IMR-90 (cell line): ENCODE measurements around the gene CD8B. TPM values are rescaled to one million over a fixed set of nuclear protein-coding genes. Genes with fewer than 3 reads are reported as not detected.

ENCODE experiments used
- ATAC-seq: fragments of 200-7000 bp; cut with Tn5 transposase; 2 replicates; pipeline ENCODE4 v1.9.1; 2020; ENCODE audit warnings: low read depth, mild to moderate bottlenecking, moderate library complexity
- BruUV-seq: library from RNA; stranded (reverse); fragments of 400-500 nt; replicated peaks from 2 replicates; lab custom pipeline; 2021; lab: Mats Ljungman, UMichigan
- CTCF ChIA-PET: fragments of 300-600 bp; formaldehyde crosslinking; extraction: SDS; loops from one replicate; lab custom pipeline; 2021; ENCODE audit warnings: antibody characterized with exemption; lab: Yijun Ruan, JAX
- POLR2A ChIA-PET: fragments of 300-600 bp; sonication (Branson Sonifier 250); formaldehyde crosslinking; loops from one replicate; lab custom pipeline; 2022; ENCODE audit warnings: antibody characterized with exemption; ENCODE audit not compliant: unreplicated experiment; lab: Charles Lee
- DNase-seq: peaks from one replicate; pipeline ENCODE4 v3.0.0; 2013
- H2AFZ ChIP-seq: replicated peaks from 2 replicates; pipeline ENCODE3; 2013; ENCODE audit warnings: low read length, mild to moderate bottlenecking; ENCODE audit not compliant: poor library complexity
- H2AK5ac ChIP-seq: 2 replicates; pipeline ENCODE4 v1.6.1; 2013; ENCODE audit warnings: low read depth, low read length, inconsistent platforms
- H2AK9ac ChIP-seq: replicated peaks from 2 replicates; pipeline ENCODE3; 2013; ENCODE audit warnings: mild to moderate bottlenecking, low read depth, low read length, moderate library complexity; ENCODE audit not compliant: poor library complexity
- H2BK120ac ChIP-seq: 2 replicates; pipeline ENCODE4 v1.6.1; 2013; ENCODE audit warnings: low read depth, low read length, inconsistent platforms
- H2BK15ac ChIP-seq: 3 replicates; pipeline ENCODE4 v1.6.1; 2013; ENCODE audit warnings: low read depth, low read length, inconsistent platforms
- H2BK20ac ChIP-seq: 2 replicates; pipeline ENCODE4 v1.6.1; 2013; ENCODE audit warnings: low read depth, mild to moderate bottlenecking, inconsistent platforms, low read length, moderate library complexity
- H2BK5ac ChIP-seq: 2 replicates; pipeline ENCODE4 v1.6.1; 2013; ENCODE audit warnings: mild to moderate bottlenecking, low read depth, low read length, inconsistent platforms; ENCODE audit not compliant: poor library complexity, severe bottlenecking
- H3K14ac ChIP-seq: replicated peaks from 2 replicates; pipeline ENCODE4 v1.6.1; 2013; ENCODE audit warnings: low read depth, low read length, inconsistent platforms
- H3K18ac ChIP-seq: 2 replicates; pipeline ENCODE4 v1.6.1; 2013; ENCODE audit warnings: low read depth, low read length, control low read depth
- H3K23ac ChIP-seq: 2 replicates; pipeline ENCODE4 v1.6.1; 2013; ENCODE audit warnings: low read depth, low read length, inconsistent platforms
- H3K27ac ChIP-seq: 2 replicates; pipeline ENCODE4 v1.5.1; 2013; ENCODE audit warnings: mild to moderate bottlenecking, control low read depth, low read length; ENCODE audit not compliant: insufficient read depth
- H3K27me3 ChIP-seq: 2 replicates; pipeline ENCODE4 v1.6.1; 2013; ENCODE audit warnings: low read length; ENCODE audit not compliant: control insufficient read depth, insufficient read depth
- H3K36me3 ChIP-seq: 2 replicates; pipeline ENCODE4 v1.6.1; 2013; ENCODE audit warnings: low read length, mixed read lengths; ENCODE audit not compliant: control insufficient read depth, insufficient read depth
- H3K4ac ChIP-seq: 2 replicates; pipeline ENCODE4 v1.6.1; 2013; ENCODE audit warnings: low read depth, low read length, inconsistent platforms
- H3K4me1 ChIP-seq: 2 replicates; pipeline ENCODE4 v1.6.1; 2013; ENCODE audit warnings: low read length, mixed read lengths; ENCODE audit not compliant: control insufficient read depth, insufficient read depth
- H3K4me2 ChIP-seq: 2 replicates; pipeline ENCODE4 v1.6.1; 2013; ENCODE audit warnings: low read depth, mild to moderate bottlenecking, control low read depth, low read length, moderate library complexity
- H3K4me3 ChIP-seq: 2 replicates; pipeline ENCODE4 v1.5.1; 2013; ENCODE audit warnings: low read depth, mild to moderate bottlenecking, control low read depth, low read length, moderate library complexity; ENCODE audit not compliant: insufficient read depth
- H3K56ac ChIP-seq: 2 replicates; pipeline ENCODE4 v1.6.1; 2013; ENCODE audit warnings: low read length, inconsistent platforms; ENCODE audit not compliant: insufficient read depth; ENCODE audit errors: extremely low read depth
- H3K79me1 ChIP-seq, 2 experiments: 2 replicates each; pipeline ENCODE4 v1.6.1; 2013; ENCODE audit warnings: low read length in 2 of 2, inconsistent platforms in 1 of 2, low read depth in 1 of 2
- H3K9ac ChIP-seq: 2 replicates; pipeline ENCODE4 v1.6.1; 2013; ENCODE audit warnings: low read depth, low read length, control low read depth
- H3K9me1 ChIP-seq: 2 replicates; pipeline ENCODE4 v1.6.1; 2013; ENCODE audit warnings: low read length, inconsistent platforms; ENCODE audit not compliant: insufficient read depth
- H3K9me3 ChIP-seq: 2 replicates; pipeline ENCODE4 v1.6.1; 2013; ENCODE audit warnings: low read length; ENCODE audit not compliant: control insufficient read depth, insufficient read depth
- H4K20me1 ChIP-seq: 2 replicates; pipeline ENCODE4 v1.6.1; 2013; ENCODE audit warnings: low read length, inconsistent platforms; ENCODE audit not compliant: insufficient read depth
- H4K5ac ChIP-seq: 2 replicates; pipeline ENCODE4 v1.6.1; 2013; ENCODE audit warnings: mild to moderate bottlenecking, low read depth, low read length, control low read depth
- H4K8ac ChIP-seq, 2 experiments: 2 replicates each; pipeline ENCODE4 v1.6.1; 2013; ENCODE audit warnings: low read depth in 2 of 2, low read length in 2 of 2, control low read depth in 1 of 2, inconsistent platforms in 1 of 2
- H4K91ac ChIP-seq: 2 replicates; pipeline ENCODE4 v1.6.1; 2013; ENCODE audit warnings: low read depth, low read length, inconsistent platforms; ENCODE audit not compliant: insufficient read depth
- BHLHE40 ChIP-seq: fragments of 150-350 bp; IDR thresholded peaks from 2 replicates; pipeline ENCODE4 v1.6.1; 2016; ENCODE audit warnings: mild to moderate bottlenecking, low read depth, low read length
- CEBPB ChIP-seq: IDR thresholded peaks from 2 replicates; pipeline ENCODE4 v1.6.1; 2012; ENCODE audit warnings: low read depth, low read length, improper control_type of control experiment
- CHD1 ChIP-seq: IDR thresholded peaks from 2 replicates; pipeline ENCODE4 v1.6.1; 2012; ENCODE audit warnings: low read depth, low read length, improper control_type of control experiment
- FOS ChIP-seq: fragments of 150-350 bp; IDR thresholded peaks from 2 replicates; pipeline ENCODE4 v1.6.1; 2016; ENCODE audit warnings: low read depth, low read length
- MAFK ChIP-seq: IDR thresholded peaks from 2 replicates; pipeline ENCODE4 v1.6.1; 2012; ENCODE audit warnings: low read depth, low read length, improper control_type of control experiment
- MAZ ChIP-seq: IDR thresholded peaks from 2 replicates; pipeline ENCODE4 v1.6.1; 2012; ENCODE audit warnings: low read depth, mild to moderate bottlenecking, low read length, improper control_type of control experiment, moderate library complexity, borderline replicate concordance
- MXI1 ChIP-seq: IDR thresholded peaks from 2 replicates; pipeline ENCODE4 v1.6.1; 2012; ENCODE audit warnings: low read depth, mild to moderate bottlenecking, low read length, moderate library complexity, borderline replicate concordance
- NFE2L2 ChIP-seq: fragments of 150-350 bp; IDR thresholded peaks from 2 replicates; pipeline ENCODE4 v1.6.1; 2016; ENCODE audit warnings: low read depth, mild to moderate bottlenecking, low read length
- RAD21 ChIP-seq: IDR thresholded peaks from 2 replicates; pipeline ENCODE4 v1.6.1; 2012; ENCODE audit warnings: low read length, improper control_type of control experiment
- RFX5 ChIP-seq: IDR thresholded peaks from 2 replicates; pipeline ENCODE4 v1.8.0; 2012; ENCODE audit warnings: low read depth, mild to moderate bottlenecking, low read length, moderate library complexity
- SMC3 ChIP-seq: fragments of 150-350 bp; IDR thresholded peaks from 2 replicates; pipeline ENCODE4 v1.6.1; 2016; ENCODE audit warnings: low read depth, mild to moderate bottlenecking, antibody characterized with exemption, low read length, moderate library complexity
- WGBS, 2 experiments: methylation state at CpG; one replicate each; pipeline versions ENCODE4 v1.1.5 to v1.1.7; 2013; ENCODE audit warnings: missing lambda C conversion rate in 2 of 2; ENCODE audit not compliant: insufficient read length in 1 of 2; ENCODE audit errors: extremely low coverage in 2 of 2; 5-methylcytosine and 5-hydroxymethylcytosine counted together
- dilution Hi-C: fragments of 300-500 bp; cut with HindIII; formaldehyde crosslinking; loops from one replicate; pipeline ENCODE4 v1.14.3; 2018; ENCODE audit warnings: low sequenced_read_pairs; ENCODE audit not compliant: unreplicated experiment
- in situ Hi-C: fragments of 300-500 bp; cut with MboI; formaldehyde crosslinking; loops from 3 replicates; pipeline ENCODE4 v1.14.3; 2019; ENCODE audit warnings: low sequenced_read_pairs, inconsistent platforms, mixed read lengths
- intact Hi-C: fragments of 100-400 bp; cut with micrococcal nuclease; formaldehyde crosslinking; loops from 2 replicates; pipeline ENCODE4 v1.10.0; 2022
- polyA plus RNA-seq, 3 experiments: library from polyadenylated mRNA; depleted of rRNA; stranded (reverse); fragments of >200 nt; gene quantifications; 2 replicates each; pipeline ENCODE4 v1.2.3, GENCODE V29; 2012; ENCODE audit warnings: low replicate concordance in 1 of 3
- total RNA-seq: library from RNA; depleted of rRNA; stranded (reverse); fragments of >200 nt; gene quantifications from 2 replicates; pipeline ENCODE4 v1.2.3, GENCODE V29; 2012
- TF ChIP-seq, protein P1 (sequence below): fragments of 150-350 bp; IDR thresholded peaks from 2 replicates; pipeline ENCODE4 v1.6.1; 2017; ENCODE audit warnings: mild to moderate bottlenecking, antibody characterized with exemption, low read length, low read depth
- TF ChIP-seq, protein P2 (sequence below): conservative IDR thresholded peaks from 2 replicates; pipeline ENCODE4 v1.5.1; 2012; ENCODE audit warnings: mild to moderate bottlenecking, low read depth, low read length, improper control_type of control experiment
- TF ChIP-seq, protein P3 (sequence below): fragments of 150-350 bp; IDR thresholded peaks from 2 replicates; pipeline ENCODE4 v1.6.1; 2016; ENCODE audit warnings: low read depth, mild to moderate bottlenecking, low read length, moderate library complexity, borderline replicate concordance

The CD8B gene
- total and polyA plus RNA-seq, 2 of the 4 experiments (the other 2 are of a cell fraction), result not detected

DNA sequence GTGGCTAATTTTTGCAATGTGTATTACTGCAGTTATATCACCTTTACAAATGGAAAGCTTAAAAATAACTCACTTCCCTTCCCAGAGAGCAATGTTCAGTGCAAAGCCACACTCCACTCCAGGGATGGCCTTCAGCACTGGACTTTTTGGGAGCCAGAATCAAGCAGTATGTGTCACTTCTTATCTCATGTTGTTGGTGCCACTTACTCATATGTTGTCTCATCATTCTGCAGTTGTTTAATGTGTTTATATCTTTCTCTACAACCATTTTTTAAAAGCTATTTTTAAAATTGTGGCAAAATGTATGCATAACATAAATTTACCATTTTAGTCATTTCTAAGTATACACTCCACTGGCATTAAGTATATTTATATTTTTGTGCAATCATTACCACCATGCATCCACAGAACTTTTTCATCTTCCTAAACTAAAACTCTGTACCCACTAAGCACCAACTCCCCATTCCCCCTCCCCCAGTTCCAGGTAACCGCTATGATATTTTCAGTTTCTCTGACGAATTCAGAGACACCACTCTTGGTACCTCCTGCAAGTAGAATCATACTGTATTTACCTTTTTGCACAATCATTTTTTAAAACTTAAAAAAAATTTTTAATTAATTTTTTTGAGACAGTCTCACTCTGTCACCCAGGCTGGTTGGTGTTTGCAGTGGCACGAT lies 38.9 kb downstream of the CD8B start:
- Histone ChIP-seq H3K14ac (no peak overlapping the region), H2AK9ac (no peak overlapping the region), H3K56ac (no peak overlapping the region), H2AK5ac (no peak overlapping the region), H3K9ac (no peak overlapping the region), H3K27me3 (peaks cover 12% of the 10 kb centered on the region), H3K9me3 (peaks cover 2% of the 10 kb centered on the region; the same call in 1 of the 2 replicates), H3K4me1 (no peaks in the 10 kb centered on the region), H3K4me3 (no peak overlapping the region), H3K23ac (no peak overlapping the region), H3K79me1 (no peaks in the 10 kb centered on the region), H3K9me1 (no peaks in the 10 kb centered on the region), H2BK120ac (no peak overlapping the region), H2BK5ac (no peak overlapping the region), H3K18ac (no peak overlapping the region), H4K20me1 (no peaks in the 10 kb centered on the region), H4K5ac (no peak overlapping the region), H3K4me2 (no peak overlapping the region), H2BK20ac (no peak overlapping the region), H2BK15ac (no peak overlapping the region), H3K36me3 (no peaks in the 10 kb centered on the region), H3K4ac (no peak overlapping the region), H4K8ac (no peak overlapping the region), H3K27ac (no peak overlapping the region), H4K91ac (no peak overlapping the region), H2AFZ (no peak overlapping the region)
- ChIA-PET CTCF (no interaction called here), POLR2A (no interaction called here)
- in situ Hi-C loops, result no loop called here
- DNase-seq, result no peak
- TF ChIP-seq RFX5 (no peak), MAFK (no peak), CEBPB (no peak), BHLHE40 (no peak), MXI1 (no peak), RAD21 (no peak), NFE2L2 (no peak), FOS (no peak), MAZ (no peak), CHD1 (no peak), SMC3 (no peak)
- TF ChIP-seq, protein P1, sequence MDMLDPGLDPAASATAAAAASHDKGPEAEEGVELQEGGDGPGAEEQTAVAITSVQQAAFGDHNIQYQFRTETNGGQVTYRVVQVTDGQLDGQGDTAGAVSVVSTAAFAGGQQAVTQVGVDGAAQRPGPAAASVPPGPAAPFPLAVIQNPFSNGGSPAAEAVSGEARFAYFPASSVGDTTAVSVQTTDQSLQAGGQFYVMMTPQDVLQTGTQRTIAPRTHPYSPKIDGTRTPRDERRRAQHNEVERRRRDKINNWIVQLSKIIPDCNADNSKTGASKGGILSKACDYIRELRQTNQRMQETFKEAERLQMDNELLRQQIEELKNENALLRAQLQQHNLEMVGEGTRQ, result no peak
- TF ChIP-seq, protein P2, sequence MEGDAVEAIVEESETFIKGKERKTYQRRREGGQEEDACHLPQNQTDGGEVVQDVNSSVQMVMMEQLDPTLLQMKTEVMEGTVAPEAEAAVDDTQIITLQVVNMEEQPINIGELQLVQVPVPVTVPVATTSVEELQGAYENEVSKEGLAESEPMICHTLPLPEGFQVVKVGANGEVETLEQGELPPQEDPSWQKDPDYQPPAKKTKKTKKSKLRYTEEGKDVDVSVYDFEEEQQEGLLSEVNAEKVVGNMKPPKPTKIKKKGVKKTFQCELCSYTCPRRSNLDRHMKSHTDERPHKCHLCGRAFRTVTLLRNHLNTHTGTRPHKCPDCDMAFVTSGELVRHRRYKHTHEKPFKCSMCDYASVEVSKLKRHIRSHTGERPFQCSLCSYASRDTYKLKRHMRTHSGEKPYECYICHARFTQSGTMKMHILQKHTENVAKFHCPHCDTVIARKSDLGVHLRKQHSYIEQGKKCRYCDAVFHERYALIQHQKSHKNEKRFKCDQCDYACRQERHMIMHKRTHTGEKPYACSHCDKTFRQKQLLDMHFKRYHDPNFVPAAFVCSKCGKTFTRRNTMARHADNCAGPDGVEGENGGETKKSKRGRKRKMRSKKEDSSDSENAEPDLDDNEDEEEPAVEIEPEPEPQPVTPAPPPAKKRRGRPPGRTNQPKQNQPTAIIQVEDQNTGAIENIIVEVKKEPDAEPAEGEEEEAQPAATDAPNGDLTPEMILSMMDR, result no peak
- TF ChIP-seq, protein P3, sequence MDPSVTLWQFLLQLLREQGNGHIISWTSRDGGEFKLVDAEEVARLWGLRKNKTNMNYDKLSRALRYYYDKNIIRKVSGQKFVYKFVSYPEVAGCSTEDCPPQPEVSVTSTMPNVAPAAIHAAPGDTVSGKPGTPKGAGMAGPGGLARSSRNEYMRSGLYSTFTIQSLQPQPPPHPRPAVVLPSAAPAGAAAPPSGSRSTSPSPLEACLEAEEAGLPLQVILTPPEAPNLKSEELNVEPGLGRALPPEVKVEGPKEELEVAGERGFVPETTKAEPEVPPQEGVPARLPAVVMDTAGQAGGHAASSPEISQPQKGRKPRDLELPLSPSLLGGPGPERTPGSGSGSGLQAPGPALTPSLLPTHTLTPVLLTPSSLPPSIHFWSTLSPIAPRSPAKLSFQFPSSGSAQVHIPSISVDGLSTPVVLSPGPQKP, result no peak
- no CpG with 5 or more reads among the region's 3 CpGs for WGBS, 2 experiments
- ATAC-seq, result no peak
- dilution Hi-C loops, result no loop called here
- no TSS peak for BruUV-seq
- intact Hi-C loops, result no loop called here
